Measurements from ENCODE around the gene TENM3.

The TENM3 gene

GRCh38 chr4:182288534-182288933, 45.3 kb downstream of the TENM3 start:
- Histone ChIP-seq H3K36me3 (ENCODE audit: insufficient read depth, low read length) (no peaks in the 10 kb centered on the region), H3K4me2 (ENCODE audit: insufficient read depth, low read length) (no peak overlapping the region), H3K79me2 (ENCODE audit: insufficient read depth, low read length) (no peaks in the 10 kb centered on the region), H2AFZ (ENCODE audit: low read depth, low read length) (no peak overlapping the region), H3K9ac (ENCODE audit: low read depth, low read length) (no peak overlapping the region), H3K4me3 (ENCODE audit: low read depth in 1 of 2, low read length in 2 of 2) (no peak overlapping the region), H4K20me1 (ENCODE audit: insufficient read depth, low read length) (no peaks in the 10 kb centered on the region), H3K27me3 (ENCODE audit: insufficient read depth, low read length, poor library complexity) (no peaks in the 10 kb centered on the region), H3K4me1 (ENCODE audit: insufficient read depth, low read length) (no peaks in the 10 kb centered on the region), H3K27ac (ENCODE audit: low read length) (no peak overlapping the region), H3K9me3 (ENCODE audit: insufficient read depth, low read length, severe bottlenecking) (peaks cover 7% of the 10 kb centered on the region)
- DNase-seq (no peak), ATAC-seq (ENCODE audit: insufficient read depth, low read depth) (no peak)
- TF ChIP-seq EZH2 (IDR thresholded peaks at IDR 0.05; ENCODE audit: borderline replicate concordance, low read depth, low read length, severe bottlenecking) (no peak), CTCF (IDR thresholded peaks at IDR 0.05; ENCODE audit: borderline replicate concordance, extremely low read depth, low read length, poor library complexity, severe bottlenecking) (no peak)

- Histone ChIP-seq H2AFZ (ENCODE audit: low read depth, low read length) (no peak overlapping the region), H3K79me2 (ENCODE audit: insufficient read depth, low read length) (no peaks in the 10 kb centered on the region), H3K27me3 (ENCODE audit: insufficient read depth, low read length, poor library complexity) (no peaks in the 10 kb centered on the region), H3K9me3 (ENCODE audit: insufficient read depth, low read length, severe bottlenecking) (peaks cover 7% of the 10 kb centered on the region), H3K27ac (ENCODE audit: low read length) (no peak overlapping the region), H3K4me2 (ENCODE audit: insufficient read depth, low read length) (no peak overlapping the region), H3K4me3 (ENCODE audit: low read depth in 1 of 2, low read length in 2 of 2) (no peak overlapping the region), H3K4me1 (ENCODE audit: insufficient read depth, low read length) (no peaks in the 10 kb centered on the region), H3K36me3 (ENCODE audit: insufficient read depth, low read length) (no peaks in the 10 kb centered on the region), H4K20me1 (ENCODE audit: insufficient read depth, low read length) (no peaks in the 10 kb centered on the region), H3K9ac (ENCODE audit: low read depth, low read length) (no peak overlapping the region)
- DNase-seq: no peak
- ATAC-seq (ENCODE audit: insufficient read depth, low read depth): no peak
- TF ChIP-seq EZH2 (IDR thresholded peaks at IDR 0.05; ENCODE audit: borderline replicate concordance, low read depth, low read length, severe bottlenecking) (no peak), CTCF (IDR thresholded peaks at IDR 0.05; ENCODE audit: borderline replicate concordance, extremely low read depth, low read length, poor library complexity, severe bottlenecking) (no peak)
Measured at GRCh38 chr4:182289809-182290208, 46.6 kb downstream of the TENM3 start.

GRCh38 chr4:182291175-182291574, 48.0 kb downstream of the TENM3 start:
- Histone ChIP-seq H3K4me1 (ENCODE audit: insufficient read depth, low read length) (no peaks in the 10 kb centered on the region), H3K27ac (ENCODE audit: low read length) (no peak overlapping the region), H4K20me1 (ENCODE audit: insufficient read depth, low read length) (no peaks in the 10 kb centered on the region), H3K4me2 (ENCODE audit: insufficient read depth, low read length) (no peak overlapping the region), H3K79me2 (ENCODE audit: insufficient read depth, low read length) (no peaks in the 10 kb centered on the region), H3K4me3 (ENCODE audit: low read depth in 1 of 2, low read length in 2 of 2) (no peak overlapping the region), H3K27me3 (ENCODE audit: insufficient read depth, low read length, poor library complexity) (no peaks in the 10 kb centered on the region), H2AFZ (ENCODE audit: low read depth, low read length) (no peak overlapping the region), H3K9ac (ENCODE audit: low read depth, low read length) (no peak overlapping the region), H3K9me3 (ENCODE audit: insufficient read depth, low read length, severe bottlenecking) (peaks cover 7% of the 10 kb centered on the region), H3K36me3 (ENCODE audit: insufficient read depth, low read length) (no peaks in the 10 kb centered on the region)
- DNase-seq: no peak
- no peak for TF ChIP-seq EZH2 (IDR thresholded peaks at IDR 0.05; ENCODE audit: borderline replicate concordance, low read depth, low read length, severe bottlenecking)
- no peak for TF ChIP-seq CTCF (IDR thresholded peaks at IDR 0.05; ENCODE audit: borderline replicate concordance, extremely low read depth, low read length, poor library complexity, severe bottlenecking)
- no peak for ATAC-seq (ENCODE audit: insufficient read depth, low read depth)
